ENCODE results near the gene EFS.

The EFS gene

DNA sequence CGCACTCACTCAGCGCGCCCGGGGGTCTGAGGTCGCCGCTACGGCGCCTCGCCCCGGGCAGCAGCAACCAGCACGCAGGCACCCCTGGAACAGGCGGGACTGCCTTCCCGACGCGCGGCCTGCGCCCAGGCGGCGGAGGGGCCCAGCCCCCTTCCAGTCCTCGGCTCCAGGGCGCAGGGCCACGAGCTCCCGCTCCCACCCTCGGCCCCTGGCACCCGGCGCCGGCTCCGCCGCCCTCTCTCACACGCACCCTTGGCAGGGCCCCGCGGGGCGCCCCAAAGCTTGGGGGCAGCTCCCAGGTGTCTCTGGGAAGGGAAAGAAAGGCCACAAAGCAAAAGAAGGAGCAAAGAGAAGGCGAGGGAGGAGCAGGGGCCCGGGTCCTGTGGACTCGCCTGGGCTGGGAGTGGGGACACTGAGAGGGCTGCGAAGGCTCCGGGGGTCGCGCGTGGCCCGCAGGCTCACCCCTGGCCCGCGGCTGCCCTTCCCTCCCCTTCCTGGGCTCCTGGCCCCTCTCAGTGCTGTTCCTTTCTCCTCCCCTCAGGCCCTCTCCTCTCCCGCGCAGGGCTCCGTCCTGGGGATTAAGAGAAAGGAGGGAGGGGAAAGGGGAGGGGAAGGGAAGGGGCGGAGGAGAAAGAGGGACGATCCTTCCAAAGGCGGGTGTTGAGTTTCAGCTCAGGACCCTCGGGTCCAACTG, 907 bp upstream of the EFS start:
- TF ChIP-seq, protein P1, sequence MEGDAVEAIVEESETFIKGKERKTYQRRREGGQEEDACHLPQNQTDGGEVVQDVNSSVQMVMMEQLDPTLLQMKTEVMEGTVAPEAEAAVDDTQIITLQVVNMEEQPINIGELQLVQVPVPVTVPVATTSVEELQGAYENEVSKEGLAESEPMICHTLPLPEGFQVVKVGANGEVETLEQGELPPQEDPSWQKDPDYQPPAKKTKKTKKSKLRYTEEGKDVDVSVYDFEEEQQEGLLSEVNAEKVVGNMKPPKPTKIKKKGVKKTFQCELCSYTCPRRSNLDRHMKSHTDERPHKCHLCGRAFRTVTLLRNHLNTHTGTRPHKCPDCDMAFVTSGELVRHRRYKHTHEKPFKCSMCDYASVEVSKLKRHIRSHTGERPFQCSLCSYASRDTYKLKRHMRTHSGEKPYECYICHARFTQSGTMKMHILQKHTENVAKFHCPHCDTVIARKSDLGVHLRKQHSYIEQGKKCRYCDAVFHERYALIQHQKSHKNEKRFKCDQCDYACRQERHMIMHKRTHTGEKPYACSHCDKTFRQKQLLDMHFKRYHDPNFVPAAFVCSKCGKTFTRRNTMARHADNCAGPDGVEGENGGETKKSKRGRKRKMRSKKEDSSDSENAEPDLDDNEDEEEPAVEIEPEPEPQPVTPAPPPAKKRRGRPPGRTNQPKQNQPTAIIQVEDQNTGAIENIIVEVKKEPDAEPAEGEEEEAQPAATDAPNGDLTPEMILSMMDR (IDR thresholded peaks at IDR 0.05; ENCODE audit: borderline replicate concordance, control extremely low read depth, extremely low read depth, insufficient read depth, missing control alignments), result no peak
- in situ Hi-C loops (cut with MboI; ENCODE audit: low sequenced_read_pairs, unreplicated experiment), result no loop called here
- DNase-seq (ENCODE audit: low spot score), result no peak

DNA sequence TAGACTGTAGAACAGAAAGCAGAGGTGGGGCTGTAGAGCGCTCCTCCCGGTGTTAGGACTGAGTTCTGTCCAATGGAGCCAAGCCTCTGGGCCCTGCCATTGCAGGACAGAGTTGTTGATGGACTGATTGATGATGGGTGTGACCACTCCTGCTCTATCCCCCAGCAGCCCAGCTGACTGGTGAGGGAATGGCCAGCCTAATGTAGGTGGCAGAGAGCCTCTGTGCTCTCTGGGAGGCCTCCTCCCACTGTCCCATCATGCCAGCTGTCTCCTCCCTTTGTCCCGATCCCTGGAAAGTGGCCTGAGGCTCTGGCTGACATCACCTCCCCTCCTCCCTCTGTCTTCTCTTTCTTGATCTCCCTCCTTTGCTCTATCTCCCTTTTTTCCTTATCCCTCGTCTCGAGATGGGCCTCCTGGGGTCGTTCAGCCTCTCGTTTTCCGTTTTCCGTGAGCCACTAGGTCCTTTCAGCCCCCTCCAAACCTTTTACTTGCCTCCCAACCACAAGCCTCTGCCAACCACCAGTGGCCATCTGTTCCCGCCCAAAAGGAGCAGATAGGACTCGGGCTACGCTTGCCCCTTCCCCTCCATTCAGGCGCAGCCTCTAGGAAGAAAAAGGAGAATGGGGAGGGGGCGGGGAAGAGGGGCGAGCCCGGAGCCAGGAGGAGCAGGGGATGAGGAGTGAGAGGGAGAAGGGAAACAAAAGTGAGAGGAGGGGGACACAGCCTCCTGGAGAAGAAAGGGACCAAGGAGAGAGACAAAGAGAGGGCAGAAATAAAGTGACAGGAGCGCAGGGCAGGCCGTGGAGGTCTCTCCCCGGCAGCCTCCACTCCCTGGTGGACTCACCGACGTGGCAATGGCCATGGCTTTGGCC, 572 bp downstream of the EFS start:
- in situ Hi-C loops (cut with MboI; ENCODE audit: low sequenced_read_pairs, unreplicated experiment), result no loop called here
- DNase-seq (ENCODE audit: low spot score), result no peak
- TF ChIP-seq, protein P1 (IDR thresholded peaks at IDR 0.05; ENCODE audit: borderline replicate concordance, control extremely low read depth, extremely low read depth, insufficient read depth, missing control alignments), result no peak

DNA sequence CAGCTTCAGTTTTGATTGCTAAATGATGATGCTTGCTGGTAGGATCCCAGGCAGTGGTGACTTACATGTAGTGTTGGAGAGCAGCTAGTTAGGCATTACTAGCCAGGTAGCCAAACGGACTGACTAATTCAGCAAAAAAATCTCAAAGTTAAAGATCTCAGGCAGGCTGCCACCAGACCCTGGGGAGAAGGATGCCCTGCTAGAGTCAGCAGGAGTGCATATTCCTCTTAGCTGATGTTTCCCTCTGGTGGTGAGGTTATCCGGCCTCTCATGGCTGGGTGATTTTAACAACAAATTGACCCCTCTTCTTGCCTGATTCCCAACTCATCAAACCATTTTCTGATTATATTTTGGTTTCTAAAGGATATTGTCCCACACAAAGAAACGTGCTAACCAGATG, 2.8 kb downstream of the EFS start:
- TF ChIP-seq, protein P1 (IDR thresholded peaks at IDR 0.05; ENCODE audit: borderline replicate concordance, control extremely low read depth, extremely low read depth, insufficient read depth, missing control alignments), result no peak
- no peak for DNase-seq (ENCODE audit: low spot score)
- in situ Hi-C loops (cut with MboI; ENCODE audit: low sequenced_read_pairs, unreplicated experiment), result no loop called here

DNA sequence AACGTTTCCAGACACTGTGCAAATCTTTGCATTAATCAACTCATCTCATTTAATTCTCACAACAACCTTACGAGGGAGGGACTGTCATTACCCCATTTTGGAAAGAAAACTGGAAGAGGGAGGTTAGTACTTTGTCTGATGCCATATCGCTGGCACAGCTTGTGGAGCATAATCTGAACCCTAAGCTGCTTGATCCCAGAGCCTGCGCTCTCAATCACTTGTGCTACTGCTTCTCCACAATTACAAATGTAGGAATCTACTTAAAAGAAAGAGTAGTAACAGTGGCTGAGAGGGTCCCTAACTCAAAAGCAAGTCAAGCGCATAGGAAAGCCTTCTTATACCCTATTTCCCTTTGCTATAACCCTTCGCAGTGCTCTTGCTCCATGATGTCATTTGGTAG, 3.2 kb downstream of the EFS start:
- TF ChIP-seq, protein P1 (IDR thresholded peaks at IDR 0.05; ENCODE audit: borderline replicate concordance, control extremely low read depth, extremely low read depth, insufficient read depth, missing control alignments), result no peak
- no peak for DNase-seq (ENCODE audit: low spot score)
- in situ Hi-C loops (cut with MboI; ENCODE audit: low sequenced_read_pairs, unreplicated experiment), result no loop called here

DNA sequence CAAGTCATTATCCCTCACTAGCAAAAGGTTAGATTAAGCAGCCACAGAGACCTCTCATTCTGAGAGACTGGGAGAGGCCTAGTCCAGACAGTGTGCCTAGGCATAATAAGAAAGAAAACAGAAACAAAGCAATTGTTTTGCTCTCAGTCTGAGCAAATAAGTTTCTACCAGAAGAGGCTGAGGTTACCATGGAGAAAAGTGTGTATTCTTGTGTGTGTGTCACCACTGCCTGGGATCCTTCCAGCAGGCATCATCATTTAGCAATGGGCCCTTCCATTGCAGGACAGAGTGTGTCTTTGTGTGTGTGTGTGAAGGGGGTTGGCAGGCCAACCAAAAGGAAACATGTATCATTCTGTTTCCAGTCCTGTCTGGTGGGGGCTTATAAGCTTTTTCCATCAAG, 3.7 kb downstream of the EFS start:
- in situ Hi-C loops (cut with MboI; ENCODE audit: low sequenced_read_pairs, unreplicated experiment), result no loop called here
- no peak for DNase-seq (ENCODE audit: low spot score)
- TF ChIP-seq, protein P1 (IDR thresholded peaks at IDR 0.05; ENCODE audit: borderline replicate concordance, control extremely low read depth, extremely low read depth, insufficient read depth, missing control alignments), result no peak

DNA sequence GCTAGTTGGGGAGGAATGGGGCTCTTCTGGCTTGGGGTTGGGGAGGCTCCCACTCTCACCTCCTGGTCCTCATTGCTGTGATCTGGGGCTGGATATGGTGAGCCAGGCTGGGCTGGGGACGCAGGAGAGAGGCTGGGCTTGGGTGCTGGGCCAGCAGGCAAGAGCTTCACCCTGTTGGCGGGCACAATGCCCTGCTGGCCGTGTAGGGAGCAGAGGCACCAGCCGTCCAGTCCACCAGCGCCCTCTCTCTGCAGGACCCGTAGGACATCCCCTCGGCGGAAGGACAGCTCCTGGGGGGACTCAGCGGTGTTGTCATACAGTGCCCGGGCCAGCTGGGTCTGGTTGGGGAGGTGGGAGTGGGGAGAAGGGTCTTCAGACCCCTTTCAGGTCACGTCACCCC, 4.5 kb downstream of the EFS start:
- TF ChIP-seq, protein P1 (IDR thresholded peaks at IDR 0.05; ENCODE audit: borderline replicate concordance, control extremely low read depth, extremely low read depth, insufficient read depth, missing control alignments), result no peak
- in situ Hi-C loops (cut with MboI; ENCODE audit: low sequenced_read_pairs, unreplicated experiment), result no loop called here
- DNase-seq (ENCODE audit: low spot score), result no peak
